OCI-LY7 (cell line): ENCODE measurements around the gene EPHB3. TPM values are rescaled to one million over a fixed set of nuclear protein-coding genes. Genes with fewer than 3 reads are reported as not detected.

Source experiments
- BruUV-seq: library from RNA; stranded (reverse); fragments of 400-500 nt; replicated peaks from 2 replicates; lab custom pipeline; 2021; lab: Mats Ljungman, UMichigan
- CTCF ChIA-PET: fragments of 300-600 bp; sonication (Branson Sonifier 250); formaldehyde crosslinking; loops from one replicate; lab custom pipeline; 2022; ENCODE audit warnings: antibody characterized with exemption; ENCODE audit not compliant: unreplicated experiment; lab: Charles Lee
- POLR2A ChIA-PET: fragments of 300-600 bp; sonication (Branson Sonifier 250); formaldehyde crosslinking; loops from one replicate; lab custom pipeline; 2022; ENCODE audit warnings: antibody characterized with exemption; lab: Charles Lee
- DNase-seq: peaks from one replicate; pipeline ENCODE4 v3.0.0-alpha.2; 2015; ENCODE audit warnings: low spot score
- H2AFZ ChIP-seq: fragments of 200-600 bp; sonication (generic), shearing (Covaris generic); 2 replicates; pipeline ENCODE4 v1.6.1; 2014; ENCODE audit warnings: mild to moderate bottlenecking, antibody characterized with exemption, low read length, moderate library complexity
- H3K27ac ChIP-seq: fragments of 200-600 bp; sonication (generic); 2 replicates; pipeline ENCODE4 v1.5.1; 2014; ENCODE audit warnings: mixed run types, low read depth, mild to moderate bottlenecking, moderate library complexity, low read length, inconsistent platforms; ENCODE audit not compliant: poor library complexity, severe bottlenecking
- H3K36me3 ChIP-seq: fragments of 200-600 bp; sonication (generic); 2 replicates; pipeline ENCODE4 v1.6.1; 2014; ENCODE audit warnings: mild to moderate bottlenecking, antibody characterized with exemption, low read length, moderate library complexity, mixed read lengths; ENCODE audit not compliant: insufficient read depth
- H3K4me1 ChIP-seq: fragments of 200-600 bp; sonication (generic); 2 replicates; pipeline ENCODE4 v1.5.1; 2014; ENCODE audit warnings: mild to moderate bottlenecking, low read length; ENCODE audit not compliant: insufficient read depth, poor library complexity, severe bottlenecking
- H3K4me2 ChIP-seq: fragments of 200-600 bp; sonication (generic); 2 replicates; pipeline ENCODE4 v1.6.1; 2014; ENCODE audit warnings: mild to moderate bottlenecking, low read length
- H3K4me3 ChIP-seq: fragments of 200-600 bp; sonication (generic); 2 replicates; pipeline ENCODE4 v1.5.1; 2014; ENCODE audit warnings: mild to moderate bottlenecking, low read depth, low read length; ENCODE audit not compliant: poor library complexity, severe bottlenecking
- H3K79me2 ChIP-seq: fragments of 200-600 bp; sonication (generic); 2 replicates; pipeline ENCODE4 v1.6.1; 2016; ENCODE audit warnings: low read depth, mild to moderate bottlenecking, low read length, moderate library complexity, mixed read lengths; ENCODE audit not compliant: insufficient read depth
- H3K9me2 ChIP-seq: fragments of 200-600 bp; sonication (generic); 2 replicates; pipeline ENCODE4 v1.6.1; 2016; ENCODE audit warnings: mild to moderate bottlenecking, low read length, mixed read lengths; ENCODE audit not compliant: insufficient read depth
- H3K9me3 ChIP-seq: fragments of 200-600 bp; sonication (generic); 2 replicates; pipeline ENCODE4 v1.6.1; 2014; ENCODE audit warnings: mild to moderate bottlenecking, mixed run types, low read length, mixed read lengths
- H4K20me1 ChIP-seq: fragments of 200-600 bp; sonication (generic); 2 replicates; pipeline ENCODE4 v1.6.1; 2014; ENCODE audit warnings: mild to moderate bottlenecking, antibody characterized with exemption, low read length, moderate library complexity, mixed read lengths; ENCODE audit not compliant: insufficient read depth
- CTCF ChIP-seq: fragments of 200-600 bp; sonication (generic); conservative IDR thresholded peaks from 2 replicates; pipeline ENCODE4 v1.5.1; 2014; ENCODE audit warnings: mild to moderate bottlenecking, antibody characterized with exemption, low read length, moderate library complexity, mixed read lengths
- EZH2phosphoT487 ChIP-seq: fragments of 200-600 bp; sonication (generic); IDR thresholded peaks from 2 replicates; pipeline ENCODE4 v1.6.1; 2018; ENCODE audit warnings: low read depth, borderline replicate concordance, mild to moderate bottlenecking, mixed run types, antibody characterized with exemption, low read length, moderate library complexity, mixed read lengths
- intact Hi-C: fragments of 100-400 bp; cut with micrococcal nuclease; formaldehyde crosslinking; loops from one replicate; pipeline ENCODE4 v1.10.0; 2022; ENCODE audit not compliant: unreplicated experiment
- total RNA-seq, 2 experiments: library from RNA; depleted of rRNA in 1 of 2; stranded (reverse); fragments of >200 nt in 1 of 2; shearing (Covaris generic) in 1 of 2; gene quantifications; 2 replicates each; pipeline ENCODE4 v1.2.3, GENCODE V29; 2014 to 2022

EPHB3 gene
- total RNA-seq, 2 experiments from 2014 or later = not detected

DNA sequence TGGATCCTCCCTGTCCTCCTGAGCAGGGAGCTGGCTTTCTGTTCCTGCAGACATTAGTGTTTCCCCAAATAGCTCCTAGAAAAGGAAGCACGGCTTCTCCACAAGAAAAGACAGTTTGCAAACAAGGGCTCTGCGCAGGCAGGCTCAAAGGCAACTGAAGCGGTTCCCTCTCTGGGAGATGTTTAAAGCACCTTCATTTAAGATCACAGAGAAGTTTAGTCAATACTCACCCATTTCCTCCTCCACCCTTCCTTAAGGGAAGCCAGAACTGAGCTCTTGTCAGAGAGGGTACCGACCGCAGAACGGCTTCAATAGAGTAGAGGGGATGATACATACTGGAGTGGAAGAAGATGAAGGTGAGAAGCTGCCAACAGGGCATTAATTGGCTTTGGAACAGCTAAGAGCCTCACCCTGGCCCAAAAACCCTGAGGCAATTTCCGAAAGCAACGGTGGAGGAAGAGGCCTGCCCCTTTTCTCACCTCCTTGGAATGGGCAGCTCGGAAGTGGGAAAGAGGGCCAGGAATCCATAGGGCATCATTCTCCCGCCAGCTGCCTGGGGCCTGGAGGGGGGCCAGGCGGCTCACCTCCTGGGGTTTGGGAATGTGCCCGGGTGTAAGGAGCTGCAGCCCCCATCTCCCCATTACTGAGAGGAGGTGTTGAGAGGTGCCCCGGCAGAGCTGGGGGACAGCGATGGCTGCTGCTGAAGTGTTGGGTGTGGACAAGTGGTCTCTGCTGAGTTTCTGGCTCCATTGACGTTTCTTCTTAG, 4.8 kb upstream of the EPHB3 start:
- Histone ChIP-seq H3K4me2 (no peak overlapping the region), H3K4me1 (no peaks in the 10 kb centered on the region), H3K9me3 (no peaks in the 10 kb centered on the region), H3K4me3 (no peak overlapping the region), H3K79me2 (no peaks in the 10 kb centered on the region), H3K36me3 (no peaks in the 10 kb centered on the region), H2AFZ (no peak overlapping the region), H3K27ac (no peak overlapping the region), H4K20me1 (no peaks in the 10 kb centered on the region), H3K9me2 (no peaks in the 10 kb centered on the region)
- POLR2A ChIA-PET = interaction anchor here (0.6 kb wide), 2 partner anchors 304 to 309 kb away, joined by 3 to 5 read pairs; no protein-coding TSS in a partner anchor
- CTCF ChIA-PET = interaction anchor here (1.0 kb wide), 1 partner anchor 255 kb away, joined by 3 read pairs; the partner anchor contains the start of gene VPS8
- intact Hi-C loops = no loop called here
- no peak for DNase-seq
- TF ChIP-seq CTCF (no peak), EZH2phosphoT487 (no peak)
- BruUV-seq = no TSS peak

DNA sequence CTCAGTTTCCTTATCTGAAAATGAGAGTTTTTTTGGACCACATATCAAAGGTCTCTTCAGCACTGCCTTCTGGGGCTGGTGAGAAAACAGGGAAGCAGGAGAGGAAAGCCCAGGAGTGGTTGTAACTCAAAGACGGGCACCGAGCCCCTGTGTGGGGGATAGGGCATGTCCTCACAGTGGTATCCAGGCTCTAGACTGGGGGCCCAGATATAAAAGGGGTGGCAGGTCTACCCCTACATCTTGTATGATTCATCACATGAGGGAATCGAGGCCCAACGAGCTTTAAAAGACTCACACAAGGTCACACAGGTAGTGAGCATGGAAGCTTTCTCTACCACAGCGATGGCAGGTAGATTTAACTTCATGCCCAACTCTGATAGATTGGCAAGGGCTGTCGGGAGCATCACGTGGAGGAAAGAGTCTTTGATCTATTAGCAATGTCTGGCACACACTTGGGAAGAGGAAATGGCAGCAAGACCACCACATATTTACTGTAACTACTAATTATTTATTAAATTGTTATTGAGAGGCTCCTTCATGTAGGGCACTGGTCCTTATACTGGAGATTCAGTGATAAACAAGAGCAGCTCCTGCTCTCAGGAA, 4.1 kb upstream of the EPHB3 start:
- intact Hi-C loops = no loop called here
- Histone ChIP-seq H3K79me2 (no peaks in the 10 kb centered on the region), H2AFZ (no peak overlapping the region), H4K20me1 (no peaks in the 10 kb centered on the region), H3K4me1 (no peaks in the 10 kb centered on the region), H3K27ac (no peak overlapping the region), H3K4me3 (no peak overlapping the region), H3K4me2 (no peak overlapping the region), H3K9me2 (no peaks in the 10 kb centered on the region), H3K36me3 (no peaks in the 10 kb centered on the region), H3K9me3 (no peaks in the 10 kb centered on the region)
- BruUV-seq = no TSS peak
- no peak for DNase-seq
- TF ChIP-seq EZH2phosphoT487 = no peak
- no peak for TF ChIP-seq CTCF
- POLR2A ChIA-PET = no interaction called here
- CTCF ChIA-PET = interaction anchor here (1.0 kb wide), 1 partner anchor 255 kb away, joined by 3 read pairs; the partner anchor contains the start of gene VPS8
